ENCODE data around the gene LPP. TPM values are rescaled to one million over a fixed set of nuclear protein-coding genes. Genes with fewer than 3 reads are reported as not detected.

Gene LPP
- total RNA-seq, 1 experiment from 2014 or later = 264 TPM

DNA sequence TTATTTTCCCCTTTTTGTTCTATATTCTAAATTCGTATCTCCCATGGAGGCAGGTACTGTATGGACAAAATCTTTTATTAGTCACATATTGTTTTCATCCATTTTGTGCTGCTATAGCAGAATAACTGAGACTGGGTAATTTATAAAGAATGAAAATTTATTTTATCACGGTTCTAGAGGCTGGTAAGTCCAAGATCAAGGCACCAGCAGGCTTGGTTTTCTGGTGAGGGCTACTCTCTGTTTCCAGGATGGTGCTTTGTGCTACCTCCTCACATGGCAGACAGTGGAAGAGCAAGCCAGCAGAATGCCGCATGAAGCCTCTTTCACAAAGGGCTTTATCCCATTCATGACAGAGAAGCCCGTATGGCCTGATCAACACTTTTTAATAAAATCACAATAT lies 595.9 kb downstream of the LPP start:
- Mint-ChIP-seq H3K9me3 (ENCODE audit: low read depth, unreplicated experiment) (no peaks in the 10 kb centered on the region), H3K4me1 (ENCODE audit: low read depth, unreplicated experiment) (peaks cover 10% of the 10 kb centered on the region), H3K4me3 (ENCODE audit: low read depth, unreplicated experiment) (no peak overlapping the region), H3K36me3 (ENCODE audit: insufficient read depth, unreplicated experiment) (no peaks in the 10 kb centered on the region), H3K27me3 (ENCODE audit: unreplicated experiment) (no peaks in the 10 kb centered on the region), H3K27ac (ENCODE audit: unreplicated experiment) (no peak overlapping the region)
- no TSS peak for BruUV-seq (replicated peaks)
- no peak for DNase-seq
- TF ChIP-seq, protein P1, sequence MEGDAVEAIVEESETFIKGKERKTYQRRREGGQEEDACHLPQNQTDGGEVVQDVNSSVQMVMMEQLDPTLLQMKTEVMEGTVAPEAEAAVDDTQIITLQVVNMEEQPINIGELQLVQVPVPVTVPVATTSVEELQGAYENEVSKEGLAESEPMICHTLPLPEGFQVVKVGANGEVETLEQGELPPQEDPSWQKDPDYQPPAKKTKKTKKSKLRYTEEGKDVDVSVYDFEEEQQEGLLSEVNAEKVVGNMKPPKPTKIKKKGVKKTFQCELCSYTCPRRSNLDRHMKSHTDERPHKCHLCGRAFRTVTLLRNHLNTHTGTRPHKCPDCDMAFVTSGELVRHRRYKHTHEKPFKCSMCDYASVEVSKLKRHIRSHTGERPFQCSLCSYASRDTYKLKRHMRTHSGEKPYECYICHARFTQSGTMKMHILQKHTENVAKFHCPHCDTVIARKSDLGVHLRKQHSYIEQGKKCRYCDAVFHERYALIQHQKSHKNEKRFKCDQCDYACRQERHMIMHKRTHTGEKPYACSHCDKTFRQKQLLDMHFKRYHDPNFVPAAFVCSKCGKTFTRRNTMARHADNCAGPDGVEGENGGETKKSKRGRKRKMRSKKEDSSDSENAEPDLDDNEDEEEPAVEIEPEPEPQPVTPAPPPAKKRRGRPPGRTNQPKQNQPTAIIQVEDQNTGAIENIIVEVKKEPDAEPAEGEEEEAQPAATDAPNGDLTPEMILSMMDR (IDR thresholded peaks at IDR 0.05; ENCODE audit: unreplicated experiment) = no peak
- intact Hi-C loops (cut with micrococcal nuclease; ENCODE audit: unreplicated experiment) = loop anchor here (5.0 kb wide), 1 partner anchor 1008 kb away; no protein-coding TSS in a partner anchor
- CTCF ChIA-PET = interaction anchor here (1.0 kb wide), 2 partner anchors 129 to 1000 kb away, joined by 6 read pairs; no protein-coding TSS in a partner anchor

DNA sequence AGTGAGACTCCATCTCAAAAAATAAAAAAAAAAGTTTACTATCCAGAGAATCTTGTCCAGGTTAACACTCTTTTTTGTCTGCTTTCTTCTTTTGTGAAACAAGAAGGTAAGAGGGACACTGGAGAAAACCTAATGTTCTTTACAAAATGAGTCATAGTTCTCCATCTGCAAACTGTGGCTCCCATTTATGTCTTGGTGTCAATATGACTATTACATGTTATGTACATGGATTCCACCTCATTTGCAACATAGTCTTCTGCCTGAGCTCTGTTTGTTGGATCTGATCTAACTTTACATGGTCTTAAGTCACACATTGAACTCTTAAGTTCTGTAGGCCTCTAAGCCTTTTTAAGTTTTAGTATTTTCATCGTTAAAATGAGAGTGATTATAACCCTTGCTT lies 596.7 kb downstream of the LPP start:
- Mint-ChIP-seq H3K4me1 (ENCODE audit: low read depth, unreplicated experiment) (peaks cover 2% of the 10 kb centered on the region), H3K36me3 (ENCODE audit: insufficient read depth, unreplicated experiment) (no peaks in the 10 kb centered on the region), H3K27ac (ENCODE audit: unreplicated experiment) (no peak overlapping the region), H3K4me3 (ENCODE audit: low read depth, unreplicated experiment) (no peak overlapping the region), H3K27me3 (ENCODE audit: unreplicated experiment) (no peaks in the 10 kb centered on the region), H3K9me3 (ENCODE audit: low read depth, unreplicated experiment) (no peaks in the 10 kb centered on the region)
- intact Hi-C loops (cut with micrococcal nuclease; ENCODE audit: unreplicated experiment) = no loop called here
- no peak for DNase-seq
- TF ChIP-seq, protein P1 (IDR thresholded peaks at IDR 0.05; ENCODE audit: unreplicated experiment) = no peak
- CTCF ChIA-PET = no interaction called here
- no TSS peak for BruUV-seq (replicated peaks)

DNA sequence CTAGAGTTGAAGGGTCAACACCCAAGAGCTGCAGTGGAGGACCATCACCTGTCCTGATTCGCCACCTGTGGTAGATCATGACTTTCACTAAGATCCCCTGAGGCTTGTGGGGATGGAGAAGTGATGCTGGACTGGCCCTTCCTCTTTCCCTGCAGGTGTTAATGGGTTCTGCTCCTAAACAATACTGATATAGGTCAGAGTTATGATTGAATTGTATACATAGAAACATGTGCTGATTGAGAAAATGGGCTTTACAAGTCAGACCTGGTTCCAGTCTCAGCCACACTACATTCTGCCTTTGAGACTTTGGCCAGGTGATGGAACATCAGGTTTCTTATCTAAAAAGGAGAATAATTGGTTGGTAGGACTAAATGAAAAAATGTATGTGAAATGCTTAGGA lies 598.9 kb downstream of the LPP start:
- no peaks in the 10 kb centered on the region for H3K36me3 Mint-ChIP-seq (ENCODE audit: insufficient read depth, unreplicated experiment)
- no peaks in the 10 kb centered on the region for H3K4me1 Mint-ChIP-seq (ENCODE audit: low read depth, unreplicated experiment)
- H3K9me3 Mint-ChIP-seq (ENCODE audit: low read depth, unreplicated experiment) = no peaks in the 10 kb centered on the region
- BruUV-seq (replicated peaks) = no TSS peak
- DNase-seq = no peak
- no peak overlapping the region for H3K4me3 Mint-ChIP-seq (ENCODE audit: low read depth, unreplicated experiment)
- H3K27ac Mint-ChIP-seq (ENCODE audit: unreplicated experiment) = no peak overlapping the region
- intact Hi-C loops (cut with micrococcal nuclease; ENCODE audit: unreplicated experiment) = no loop called here
- TF ChIP-seq, protein P1 (IDR thresholded peaks at IDR 0.05; ENCODE audit: unreplicated experiment) = no peak
- no peaks in the 10 kb centered on the region for H3K27me3 Mint-ChIP-seq (ENCODE audit: unreplicated experiment)
- CTCF ChIA-PET = no interaction called here

DNA sequence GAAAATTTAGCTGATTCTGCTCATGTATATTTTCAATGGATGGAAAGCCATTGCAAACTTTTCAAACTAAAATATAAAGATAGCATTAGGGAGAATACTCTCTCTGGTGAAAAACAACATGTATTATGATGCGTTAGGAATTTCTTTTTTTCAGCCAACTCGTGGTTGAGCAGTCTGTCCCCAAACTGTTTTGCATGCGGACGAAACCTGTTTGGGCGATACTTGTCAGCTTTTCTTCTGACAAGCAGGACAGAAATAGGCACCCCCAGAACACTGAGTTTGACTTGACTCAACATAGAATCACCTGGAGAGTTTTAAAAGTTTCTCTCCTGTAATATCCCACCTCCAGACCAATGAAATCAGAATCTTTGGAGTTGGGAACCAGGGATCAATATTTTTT lies 600.3 kb downstream of the LPP start:
- no TSS peak for BruUV-seq (replicated peaks)
- intact Hi-C loops (cut with micrococcal nuclease; ENCODE audit: unreplicated experiment) = no loop called here
- no peak for DNase-seq

More for the DNA sequence above, 600.3 kb downstream of the LPP start:
- H3K9me3 Mint-ChIP-seq (ENCODE audit: low read depth, unreplicated experiment) = no peaks in the 10 kb centered on the region
- no peaks in the 10 kb centered on the region for H3K4me1 Mint-ChIP-seq (ENCODE audit: low read depth, unreplicated experiment)
- H3K27me3 Mint-ChIP-seq (ENCODE audit: unreplicated experiment) = no peaks in the 10 kb centered on the region
- no peak overlapping the region for H3K4me3 Mint-ChIP-seq (ENCODE audit: low read depth, unreplicated experiment)
- H3K27ac Mint-ChIP-seq (ENCODE audit: unreplicated experiment) = no peak overlapping the region
- no peaks in the 10 kb centered on the region for H3K36me3 Mint-ChIP-seq (ENCODE audit: insufficient read depth, unreplicated experiment)
- TF ChIP-seq, protein P1 (IDR thresholded peaks at IDR 0.05; ENCODE audit: unreplicated experiment) = no peak
- CTCF ChIA-PET = no interaction called here
